CD4-positive, alpha-beta T cell treated with Interleukin-17A for 4 hours (primary cell): Measurements from ENCODE around the gene SLC37A4.
"Not testable (repeated sequence)": the region's sequence is repeated elsewhere in the genome, so short reads cannot be mapped to it uniquely, and the experiment has no call there.

Experiments
- DNase-seq: peaks from one replicate; pipeline ENCODE4 v3.0.0-alpha.2; 2020; ENCODE audit warnings: mixed read lengths

SLC37A4 gene

DNA sequence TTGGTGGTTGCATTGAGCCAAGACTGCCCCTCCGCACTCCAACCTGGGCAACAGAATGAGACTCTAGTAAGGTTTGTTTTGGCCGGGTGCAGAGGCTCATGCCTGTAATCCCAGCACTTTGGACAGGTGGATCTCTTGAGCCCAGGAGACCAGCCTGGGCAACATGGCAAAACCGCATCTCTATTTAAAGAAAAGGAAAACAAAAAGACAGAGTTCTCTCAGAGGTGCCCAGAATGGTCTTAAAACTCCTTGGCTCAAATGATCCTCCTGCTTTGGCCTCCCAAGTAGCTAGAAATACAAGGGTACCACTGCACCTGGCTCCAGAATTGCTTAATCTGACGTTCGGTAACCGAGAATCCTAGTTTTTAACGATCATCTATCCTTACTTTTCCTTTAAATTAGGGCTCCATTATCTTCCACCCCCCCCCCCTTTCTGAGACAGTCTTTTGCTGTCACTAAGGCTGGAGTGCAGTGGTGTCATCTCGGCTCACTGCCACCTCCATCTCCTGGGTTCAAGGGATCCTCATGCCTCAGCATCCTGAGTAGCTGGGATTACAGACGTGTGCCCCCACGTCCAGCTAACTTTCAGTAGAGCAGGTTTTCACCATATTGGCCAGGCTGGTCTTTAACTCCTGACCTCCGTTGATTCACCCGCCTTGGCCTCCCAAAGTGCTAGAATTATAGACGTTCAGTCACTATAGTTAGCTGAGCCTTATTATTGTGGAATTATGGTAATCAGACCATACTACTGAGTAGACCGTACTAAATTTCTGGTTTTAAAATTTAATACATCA is 14.3 kb downstream of the SLC37A4 start:
- no peak for DNase-seq

DNA sequence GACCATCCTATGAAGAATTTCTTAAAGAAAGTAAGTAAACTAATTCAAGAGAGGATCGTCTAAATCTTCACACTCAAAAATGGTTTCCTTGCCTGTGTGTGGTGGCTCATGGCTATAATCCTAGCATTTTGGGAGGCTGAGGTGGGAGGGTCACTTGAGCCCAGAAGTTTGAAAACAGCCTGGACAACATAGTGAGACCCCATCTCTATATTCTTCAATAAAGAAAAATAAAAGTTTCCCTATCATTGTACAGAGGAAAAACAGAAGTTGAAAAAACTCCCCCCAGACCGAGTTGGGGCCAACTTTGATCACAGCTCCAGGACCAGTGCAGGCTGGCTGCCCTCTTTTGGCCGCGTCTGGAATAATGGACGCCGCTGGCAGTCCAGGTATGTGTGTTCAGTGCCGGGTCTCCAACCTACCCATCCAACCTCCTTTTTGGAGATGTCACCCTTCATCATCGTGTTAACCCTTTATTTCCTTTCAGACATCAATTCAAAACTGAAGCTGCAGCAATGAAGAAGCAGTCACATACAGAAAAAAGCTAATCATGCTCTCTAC is 15.5 kb downstream of the SLC37A4 start:
- DNase-seq, result no peak

DNA sequence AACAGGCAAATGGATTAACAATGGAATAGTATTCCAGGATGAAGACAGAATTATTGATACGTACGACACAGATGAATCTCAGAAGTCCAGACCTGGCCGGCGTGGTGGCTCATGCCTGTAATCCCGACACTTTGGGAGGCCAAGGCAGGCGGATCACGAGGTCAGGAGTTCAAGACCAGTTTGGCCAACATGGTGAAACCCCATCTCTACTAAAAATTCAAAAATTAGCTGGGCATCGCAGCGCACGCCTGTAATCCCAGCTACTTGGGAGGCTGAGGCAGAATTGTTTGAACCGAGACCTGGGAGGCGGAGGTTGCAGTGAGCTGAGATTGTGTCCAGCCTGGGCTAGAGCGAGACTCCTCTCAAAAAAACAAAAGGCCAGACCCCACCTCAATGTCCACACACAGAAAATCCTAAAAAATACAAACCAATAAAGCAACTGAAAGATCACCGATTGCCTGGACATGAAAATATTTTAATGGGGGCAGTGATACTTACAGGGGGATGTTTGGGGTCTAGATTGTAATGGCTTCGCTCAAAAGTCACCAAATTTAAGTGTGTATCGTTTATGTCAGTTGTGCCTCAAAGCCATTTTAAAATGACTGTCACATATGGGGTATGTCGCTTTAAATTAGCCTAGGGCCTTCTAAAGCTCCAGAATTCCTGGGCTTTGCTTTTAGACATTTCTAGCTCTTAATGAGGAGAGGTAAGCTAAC is 16.3 kb downstream of the SLC37A4 start:
- no peak for DNase-seq

DNA sequence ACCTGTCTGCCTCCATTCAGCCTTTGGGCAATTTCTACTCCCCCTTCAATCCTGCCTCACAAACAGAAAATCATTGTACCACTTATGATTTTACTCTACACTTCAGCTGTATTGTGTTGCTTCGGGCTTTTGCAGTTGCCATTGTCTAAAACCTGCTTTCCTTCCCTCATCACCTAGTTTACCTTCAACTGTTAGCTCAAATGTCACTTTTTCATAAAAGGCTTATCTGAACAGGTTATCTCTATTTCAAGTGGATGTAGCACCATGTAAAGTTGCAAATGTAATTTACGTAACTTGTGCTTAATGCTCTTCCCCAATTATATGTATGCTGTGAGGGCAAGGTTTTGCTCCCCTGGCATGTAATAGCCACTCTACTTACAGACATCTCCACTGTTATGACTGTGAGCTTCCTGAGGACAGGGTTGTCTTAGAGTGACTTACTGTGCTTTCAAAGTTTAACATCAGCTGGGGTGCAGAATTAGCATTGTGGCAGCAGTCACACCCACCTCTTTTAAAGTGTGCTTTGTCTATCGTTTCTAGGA is 18.0 kb downstream of the SLC37A4 start:
- DNase-seq, result no peak

DNA sequence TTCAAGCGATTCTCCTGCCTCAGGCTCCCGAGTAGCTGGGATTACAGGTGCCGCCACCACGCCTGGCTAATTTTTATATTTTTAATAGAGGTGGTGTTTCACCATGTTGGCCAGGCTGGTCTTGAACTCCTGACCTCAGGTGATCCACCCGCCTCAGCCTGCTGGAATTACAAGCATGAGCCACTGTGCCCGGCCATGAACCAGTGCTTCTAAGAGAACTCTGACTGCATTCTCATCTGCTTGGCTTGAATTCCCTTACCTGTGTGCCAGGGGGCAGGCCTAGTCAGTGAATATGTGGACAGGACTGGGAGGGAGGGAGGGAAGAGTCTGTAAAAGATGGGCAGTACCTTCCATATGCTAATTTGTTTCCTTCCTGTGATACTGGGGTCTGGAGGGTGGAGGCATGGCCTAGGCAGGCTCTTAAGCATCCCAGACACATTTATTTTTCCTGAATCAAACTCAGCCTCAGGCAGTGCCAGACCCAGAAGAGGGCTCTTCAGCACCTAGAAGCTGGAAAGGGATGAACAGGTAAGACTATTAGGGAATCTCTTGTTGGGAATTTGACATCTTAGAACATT is 19.1 kb downstream of the SLC37A4 start:
- DNase-seq, result no peak

DNA sequence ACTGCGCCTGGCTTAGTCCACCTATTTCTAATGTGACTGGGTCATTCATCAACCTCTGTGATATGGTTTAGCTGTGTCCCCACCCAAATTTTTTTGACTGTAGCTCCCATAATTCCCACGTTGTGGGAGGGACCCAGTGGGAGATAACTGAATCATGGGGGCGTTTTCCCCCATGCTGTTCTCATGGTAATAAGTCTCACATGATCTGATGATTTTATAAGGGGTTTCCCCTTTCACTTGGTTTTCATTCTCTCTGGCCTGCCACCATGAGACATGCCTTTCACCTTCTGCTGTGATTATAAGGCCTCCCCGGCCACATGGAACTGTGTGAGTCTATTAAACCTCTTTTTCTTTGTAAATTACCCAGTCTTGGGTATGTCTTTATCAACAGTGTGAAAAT is 24.0 kb downstream of the SLC37A4 start:
- DNase-seq, result no peak

DNA sequence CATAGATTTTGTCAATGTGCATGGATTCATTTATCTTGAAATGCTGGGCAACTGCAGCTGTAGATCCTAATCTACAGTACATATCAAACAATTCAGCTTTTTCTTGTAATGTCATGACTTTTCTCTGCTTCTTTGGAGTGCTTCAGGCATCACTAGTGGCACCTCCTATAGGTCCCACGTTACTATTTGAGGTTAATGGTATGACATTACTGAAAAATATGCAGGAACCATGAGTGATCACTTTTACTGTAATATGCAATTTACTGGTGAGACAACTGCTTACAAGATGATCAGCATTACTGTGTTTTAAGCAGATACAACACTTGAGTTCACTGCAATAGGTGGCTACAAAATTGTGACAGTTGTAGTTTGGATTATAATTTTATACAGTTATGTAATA is 29.8 kb downstream of the SLC37A4 start:
- DNase-seq, result no peak

DNA sequence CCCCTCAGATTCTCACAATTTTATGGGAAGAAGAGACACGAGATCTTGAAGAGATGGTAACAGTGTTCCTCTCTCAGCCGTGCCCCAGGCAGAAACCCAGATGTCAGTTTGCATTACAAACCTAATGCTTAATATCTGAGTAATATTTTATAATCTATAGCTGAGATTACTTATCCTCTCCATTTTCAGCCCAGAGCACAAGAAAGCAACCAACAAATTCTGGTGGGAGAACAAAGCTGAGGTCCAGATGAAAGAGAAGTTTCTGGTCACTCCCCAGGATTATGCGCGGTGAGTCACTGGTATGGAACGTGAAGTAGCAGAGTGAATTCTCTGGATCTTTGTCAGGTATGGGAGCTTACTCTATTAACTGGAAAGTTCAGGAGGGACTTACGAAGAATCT is 31.9 kb downstream of the SLC37A4 start:
- no peak for DNase-seq

DNA sequence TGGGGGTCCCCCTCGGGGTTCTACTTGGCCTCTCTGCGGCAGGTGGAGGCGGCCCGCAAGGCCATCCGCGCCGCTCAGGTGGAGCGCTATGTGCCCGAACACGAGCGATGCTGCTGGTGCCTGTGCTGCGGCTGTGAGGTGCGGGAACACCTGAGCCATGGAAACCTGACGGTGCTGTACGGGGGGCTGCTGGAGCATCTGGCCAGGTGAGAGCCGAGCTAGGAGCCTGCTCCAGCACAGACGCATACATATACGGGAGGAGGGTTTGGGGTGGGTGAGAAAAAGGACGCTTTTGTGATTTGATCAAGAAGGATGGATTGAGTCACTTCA is 32.3 kb downstream of the SLC37A4 start:
- no peak for DNase-seq

DNA sequence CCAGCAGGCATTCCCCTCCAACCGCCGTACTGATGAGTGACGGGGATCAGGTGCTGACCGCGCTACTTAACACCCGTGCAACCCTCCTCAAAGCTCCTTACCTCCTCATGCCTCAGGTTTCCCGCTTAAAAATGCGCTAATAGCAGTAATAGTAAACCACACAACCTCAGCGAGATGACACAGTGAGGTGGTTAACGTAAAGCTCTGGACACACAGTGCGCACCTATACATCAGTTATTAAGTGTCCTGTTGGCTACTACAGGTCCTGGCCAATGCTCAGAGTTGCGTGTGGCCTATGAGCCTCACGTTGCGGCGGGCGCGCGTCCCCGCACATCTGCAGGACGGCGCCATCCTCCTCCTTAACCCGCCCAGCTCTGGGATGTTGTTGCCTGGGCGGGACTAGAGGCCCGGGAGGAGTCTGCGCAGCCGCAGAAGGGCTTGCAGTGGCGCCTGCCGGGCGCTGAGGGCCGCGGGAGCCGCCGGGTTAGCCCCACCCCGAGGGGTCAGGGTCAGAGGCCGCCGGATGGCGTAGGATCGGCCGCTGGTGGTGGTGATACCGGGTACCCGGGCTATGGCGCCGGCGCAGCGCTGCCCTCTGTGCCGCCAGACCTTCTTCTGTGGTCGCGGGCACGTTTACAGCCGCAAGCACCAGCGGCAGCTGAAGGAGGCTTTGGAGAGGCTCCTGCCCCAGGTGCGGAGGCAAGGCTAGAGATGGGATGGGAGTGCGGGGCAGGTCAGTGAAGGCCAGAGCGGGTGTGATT is 32.9 kb downstream of the SLC37A4 start, which contains the start of gene CENATAC:
CENATAC (plus strand) TSS at position 512 of the 761 bp plus-strand sequence; CDS start at position 572, 60 bp downstream.
- peak; percentile 98 for DNase-seq

DNA sequence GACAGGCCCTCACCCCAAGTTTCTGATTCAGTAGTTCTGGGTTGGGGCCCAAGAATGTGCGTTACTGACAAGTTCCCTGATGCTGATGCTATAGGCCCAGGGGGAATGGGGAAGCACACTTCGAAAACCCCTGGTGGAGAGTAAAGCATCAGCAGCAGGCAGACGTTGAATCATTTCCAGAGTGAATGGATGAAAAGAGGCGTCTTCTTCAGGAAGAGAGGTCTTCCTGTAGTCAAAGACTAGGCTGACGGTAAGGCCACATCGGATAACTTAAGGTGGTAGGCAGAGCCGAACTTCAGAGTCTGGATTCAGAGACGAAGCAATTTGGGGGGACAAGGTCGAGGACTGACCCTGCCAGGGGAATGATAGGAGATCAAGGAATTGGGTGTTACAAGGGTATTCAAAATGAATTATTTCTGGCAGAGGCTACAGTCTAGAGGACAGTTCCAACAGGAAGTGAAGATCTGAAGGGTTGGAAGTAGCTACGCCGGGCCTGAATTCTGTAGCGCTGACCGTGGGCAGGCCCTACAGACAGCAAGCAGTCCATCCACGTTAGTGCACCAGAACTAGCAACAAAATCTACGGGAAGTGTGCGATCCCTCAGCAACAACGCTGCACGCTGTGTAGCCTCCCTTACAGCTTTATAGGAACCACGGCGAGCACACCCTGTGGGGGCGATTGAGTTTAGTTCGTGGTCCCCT is 33.6 kb downstream of the SLC37A4 start:
- DNase-seq, result peak; percentile 32

DNA sequence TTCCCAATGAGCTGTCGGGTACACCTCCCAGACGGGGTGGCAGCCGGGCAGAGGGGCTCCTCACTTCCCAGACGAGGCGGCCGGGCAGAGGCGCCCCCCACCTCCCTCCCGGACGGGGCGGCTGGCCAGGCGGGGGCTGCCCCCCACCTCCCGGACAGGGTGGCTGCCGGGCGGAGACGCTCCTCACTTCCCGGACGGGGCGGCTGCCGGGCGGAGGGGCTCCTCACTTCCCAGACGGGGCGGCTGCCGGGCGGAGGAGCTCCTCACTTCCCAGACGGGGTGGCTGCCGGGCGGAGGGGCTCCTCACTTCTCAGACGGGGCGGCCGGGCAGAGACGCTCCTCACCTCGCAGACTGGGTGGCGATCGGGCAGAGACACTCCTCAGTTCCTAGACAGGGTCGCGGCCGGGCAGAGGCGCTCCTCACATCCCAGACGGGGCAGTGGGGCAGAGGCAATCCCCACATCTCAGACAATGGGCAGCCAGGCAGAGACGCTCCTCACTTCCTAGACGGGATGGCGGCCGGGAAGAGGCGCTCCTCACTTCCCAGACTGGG is 39.1 kb downstream of the SLC37A4 start:
- DNase-seq, result not testable (repeated sequence)

DNA sequence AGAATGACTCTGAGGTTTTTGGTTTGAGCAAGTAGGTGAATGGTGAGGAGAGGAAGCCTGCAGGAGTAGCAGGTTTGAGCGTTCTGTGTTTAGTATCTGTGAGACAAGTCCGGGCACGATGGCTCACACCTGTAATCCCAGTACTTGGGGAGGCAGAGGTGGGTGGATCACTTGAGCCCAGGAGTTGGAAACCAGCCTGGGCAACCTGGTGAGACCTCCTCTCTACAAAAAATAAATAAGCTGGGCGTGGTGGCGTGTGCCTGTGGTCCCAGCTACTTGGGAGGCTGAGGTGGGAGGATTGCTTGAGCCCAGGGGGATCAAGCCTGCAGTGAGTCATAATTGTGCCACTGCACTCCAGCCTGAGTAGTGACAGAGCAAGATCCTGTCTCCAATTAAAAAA is 42.4 kb downstream of the SLC37A4 start:
- DNase-seq, result no peak

DNA sequence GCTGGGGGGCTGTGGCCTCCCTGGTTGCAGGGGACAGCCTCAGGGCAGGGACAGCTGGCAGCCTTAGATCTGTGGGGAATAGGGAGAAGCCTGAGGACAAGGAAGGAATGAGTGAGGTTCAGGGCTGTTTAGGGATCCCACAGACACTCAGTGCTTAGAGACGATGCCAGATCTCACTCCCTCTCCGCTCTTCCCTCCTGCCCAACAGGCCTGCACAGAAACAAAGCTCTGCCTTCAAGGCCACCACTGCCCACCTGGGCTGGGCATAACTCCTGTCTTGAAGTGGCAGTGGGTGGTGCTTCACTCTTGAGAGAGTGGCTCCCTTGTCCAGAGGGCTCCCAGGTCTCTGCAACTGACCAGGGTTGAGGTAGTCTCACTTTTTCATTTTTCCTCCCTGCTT is 45.9 kb downstream of the SLC37A4 start:
- DNase-seq, result no peak

DNA sequence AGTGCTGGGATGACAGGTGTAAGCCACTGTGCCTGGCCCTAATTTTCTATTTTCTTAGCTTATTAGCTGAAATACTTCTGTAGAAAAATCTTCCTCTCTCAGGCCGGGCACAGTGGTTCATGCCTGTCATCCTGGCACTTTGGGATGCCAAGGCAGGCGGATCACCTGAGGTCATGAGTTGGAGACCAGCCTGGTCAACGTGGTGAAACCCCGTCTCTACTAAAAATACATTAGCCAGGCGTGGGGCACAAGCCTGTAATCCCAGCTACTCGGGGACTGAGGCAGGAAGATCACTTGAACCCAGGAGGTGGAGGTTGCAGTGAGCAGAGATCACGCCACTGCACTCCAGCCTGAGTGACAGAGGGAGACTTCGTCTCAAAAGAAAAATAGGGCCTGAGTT is 46.3 kb downstream of the SLC37A4 start:
- not testable (repeated sequence) for DNase-seq

DNA sequence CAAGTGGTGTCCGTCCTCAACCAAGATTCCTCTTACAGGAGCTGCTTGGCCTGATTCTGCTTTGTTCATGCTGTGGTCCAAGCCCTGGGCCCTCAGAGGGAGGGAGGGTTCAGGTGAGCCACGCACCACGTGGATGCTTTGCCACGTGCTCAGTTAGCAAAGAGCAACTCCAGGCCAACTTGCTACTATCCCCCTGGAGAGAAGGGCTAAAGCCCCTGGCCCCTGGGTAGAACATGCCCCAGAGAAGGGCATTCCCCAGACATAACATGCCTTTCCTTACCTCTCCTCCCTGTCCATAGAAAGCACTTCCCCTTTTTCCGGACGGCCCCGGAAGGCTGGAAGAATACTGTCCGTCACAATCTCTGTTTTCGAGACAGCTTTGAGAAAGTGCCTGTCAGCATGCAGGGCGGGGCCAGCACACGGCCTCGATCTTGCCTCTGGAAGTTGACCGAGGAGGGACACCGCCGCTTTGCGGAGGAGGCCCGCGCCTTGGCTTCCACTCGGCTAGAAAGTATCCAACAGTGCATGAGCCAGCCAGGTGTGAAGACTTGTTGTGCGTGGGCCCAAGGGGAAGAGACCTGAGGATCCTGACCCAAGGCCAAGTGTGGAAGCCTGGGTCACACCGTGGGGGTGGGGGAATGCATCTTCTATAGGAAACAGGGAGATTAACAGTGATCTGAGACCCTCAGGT is 50.3 kb downstream of the SLC37A4 start:
- DNase-seq, result no peak

DNA sequence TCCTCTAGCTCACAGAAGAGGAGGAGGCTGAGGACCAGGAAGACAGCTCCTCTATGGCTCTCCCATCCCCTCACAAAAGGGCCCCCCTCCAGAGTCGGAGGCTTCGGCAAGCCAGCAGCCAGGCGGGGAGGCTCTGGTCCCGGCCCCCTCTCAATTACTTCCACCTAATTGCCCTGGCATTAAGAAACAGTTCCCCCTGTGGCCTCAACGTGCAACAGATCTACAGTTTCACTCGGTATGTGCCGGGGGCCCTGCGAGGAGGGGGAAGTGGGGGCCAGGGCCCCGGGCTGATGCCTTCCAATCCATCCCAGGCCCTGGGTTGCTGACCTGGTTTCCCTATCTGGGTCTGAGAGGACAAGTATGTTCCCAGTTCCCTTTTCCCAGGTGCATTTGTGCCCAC is 51.2 kb downstream of the SLC37A4 start:
- DNase-seq, result no peak

DNA sequence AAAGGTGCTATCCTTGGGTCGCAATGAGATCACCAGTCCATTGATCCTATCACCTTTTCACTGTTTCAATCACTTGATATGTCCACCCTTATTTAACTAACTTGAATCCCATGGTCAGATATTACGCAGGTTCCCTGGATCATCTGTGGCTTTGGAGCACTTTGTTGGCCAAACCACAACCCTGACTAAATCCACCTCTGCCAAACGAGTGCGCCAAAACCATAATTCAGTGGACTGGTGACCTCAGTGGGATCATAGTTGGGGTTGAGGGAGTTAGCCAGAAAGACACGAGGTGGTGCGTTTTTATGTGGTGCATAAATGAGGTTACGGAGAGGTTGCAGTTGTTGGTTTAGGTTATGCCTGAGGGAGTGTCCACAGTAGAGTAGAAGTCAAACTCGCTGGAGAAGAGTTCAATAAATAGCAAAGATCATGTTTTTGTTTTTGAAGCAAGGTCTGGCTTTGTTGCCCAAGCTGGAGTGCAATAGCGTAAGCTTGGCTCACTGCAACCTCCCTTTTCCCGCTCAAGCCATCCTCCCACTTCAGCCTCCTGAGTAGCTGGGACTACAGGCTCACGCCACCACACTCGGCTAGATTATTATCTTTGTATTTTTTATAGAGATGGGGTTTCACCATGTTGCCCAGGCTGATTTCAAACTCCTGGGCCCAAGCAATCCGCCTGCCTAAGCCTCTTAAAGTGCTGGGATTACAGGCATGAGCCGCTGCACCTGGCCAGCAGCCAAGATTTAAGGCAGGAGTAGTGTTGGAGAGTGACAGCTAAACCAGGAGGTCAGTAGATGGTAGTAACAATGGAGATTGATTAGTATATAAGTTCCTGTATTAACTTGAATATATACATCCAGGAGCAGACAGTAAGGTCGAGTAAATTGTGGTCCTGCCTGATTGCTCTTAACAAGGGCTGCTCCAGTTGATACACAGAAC is 54.6 kb downstream of the SLC37A4 start:
- no peak for DNase-seq
